Neural progenitor cell (in vitro differentiated cells): ENCODE data around the gene CTNNBIP1. TPM values are rescaled to one million over a fixed set of nuclear protein-coding genes. Genes with fewer than 3 reads are reported as not detected.

Experiments
- DNase-seq: peaks from one replicate; pipeline ENCODE4 v3.0.0-alpha.2; 2016; ENCODE audit warnings: low spot score
- H2AFZ ChIP-seq: fragments of 200-600 bp; sonication (generic); replicated peaks from 2 replicates; pipeline ENCODE4 v1.6.1; 2016; ENCODE audit warnings: antibody characterized with exemption
- H3F3A ChIP-seq: fragments of 200-600 bp; sonication (generic); 2 replicates; pipeline ENCODE4 v1.6.1; 2016; ENCODE audit warnings: antibody characterized with exemption, low read depth
- H3K27ac ChIP-seq: fragments of 200-600 bp; sonication (generic); 2 replicates; pipeline ENCODE4 v1.5.1; 2016; ENCODE audit warnings: mild to moderate bottlenecking
- H3K27me3 ChIP-seq: fragments of 200-600 bp; sonication (generic); 2 replicates; pipeline ENCODE4 v1.6.1; 2016; ENCODE audit warnings: mild to moderate bottlenecking, moderate library complexity
- H3K36me3 ChIP-seq: fragments of 200-600 bp; sonication (generic); 2 replicates; pipeline ENCODE4 v1.5.1; 2016
- H3K4me1 ChIP-seq: fragments of 200-600 bp; sonication (generic); 2 replicates; pipeline ENCODE4 v1.6.1; 2016; ENCODE audit warnings: mixed run types
- H3K4me2 ChIP-seq: fragments of 200-600 bp; sonication (generic); 2 replicates; pipeline ENCODE4 v1.6.1; 2016
- H3K4me3 ChIP-seq: fragments of 200-600 bp; sonication (generic); 2 replicates; pipeline ENCODE4 v1.5.1; 2016
- H3K79me2 ChIP-seq: fragments of 200-600 bp; sonication (generic); 2 replicates; pipeline ENCODE4 v1.6.1; 2016; ENCODE audit warnings: low read depth
- H3K9ac ChIP-seq: fragments of 200-600 bp; sonication (generic); 2 replicates; pipeline ENCODE4 v1.6.1; 2016
- H3K9me3 ChIP-seq: fragments of 200-600 bp; sonication (generic); 2 replicates; pipeline ENCODE4 v1.5.1; 2016; ENCODE audit warnings: low read depth
- H4K20me1 ChIP-seq: fragments of 200-600 bp; sonication (generic); 2 replicates; pipeline ENCODE4 v1.6.1; 2016; ENCODE audit warnings: low read depth
- H3K27ac Mint-ChIP-seq: 3 replicates; pipeline ENCODE4 v1.8.0; 2021; ENCODE audit warnings: mixed read lengths
- H3K27me3 Mint-ChIP-seq: 2 replicates; pipeline ENCODE4 v1.8.0; 2022; ENCODE audit warnings: low read depth, mild to moderate bottlenecking, inconsistent platforms, moderate library complexity, mixed read lengths; ENCODE audit not compliant: insufficient read depth
- H3K36me3 Mint-ChIP-seq: 3 replicates; pipeline ENCODE4 v1.8.0; 2021; ENCODE audit warnings: mixed read lengths
- H3K4me1 Mint-ChIP-seq: 3 replicates; pipeline ENCODE4 v1.8.0; 2021; ENCODE audit warnings: mixed read lengths
- H3K4me3 Mint-ChIP-seq: 3 replicates; pipeline ENCODE4 v1.8.0; 2021; ENCODE audit warnings: mild to moderate bottlenecking, moderate library complexity, mixed read lengths
- H3K9me3 Mint-ChIP-seq: 3 replicates; pipeline ENCODE4 v1.8.0; 2020; ENCODE audit warnings: mixed read lengths
- CTCF ChIP-seq: fragments of 200-600 bp; sonication (generic); IDR thresholded peaks from 2 replicates; pipeline ENCODE4 v1.5.1; 2017; ENCODE audit warnings: antibody characterized with exemption, mild to moderate bottlenecking
- EZH2 ChIP-seq: fragments of 200-600 bp; sonication (generic); IDR thresholded peaks from 2 replicates; pipeline ENCODE4 v1.6.1; 2017; ENCODE audit warnings: antibody characterized with exemption, mild to moderate bottlenecking, moderate library complexity
- EZH2phosphoT487 ChIP-seq: fragments of 200-600 bp; sonication (generic); IDR thresholded peaks from 2 replicates; pipeline ENCODE4 v1.6.1; 2017; ENCODE audit warnings: antibody characterized with exemption
- total RNA-seq: library from RNA; depleted of rRNA; stranded (reverse); fragments of >200 nt; gene quantifications from 2 replicates; pipeline ENCODE4 v1.2.3, GENCODE V29; 2015; ENCODE audit warnings: low replicate concordance

CTNNBIP1 gene
- total RNA-seq, 1 donor from 2014 or later = 68.8 TPM

- Histone ChIP-seq H3K9me3 (no peaks in the 10 kb centered on the region), H4K20me1 (no peaks in the 10 kb centered on the region), H3K36me3 (no peaks in the 10 kb centered on the region), H2AFZ (no peak overlapping the region), H3K4me1 (peaks cover 26% of the 10 kb centered on the region), H3K27me3 (no peaks in the 10 kb centered on the region), H3K9ac (no peak overlapping the region), H3F3A (peaks cover 29% of the 10 kb centered on the region), H3K4me3 (no peak overlapping the region), H3K4me2 (no peak overlapping the region), H3K27ac (no peak overlapping the region), H3K79me2 (no peaks in the 10 kb centered on the region)
- H3K4me1 Mint-ChIP-seq = peaks cover 17% of the 10 kb centered on the region
- DNase-seq = no peak
- H3K36me3 Mint-ChIP-seq = peaks cover 28% of the 10 kb centered on the region
- TF ChIP-seq EZH2 (no peak), EZH2phosphoT487 (no peak), CTCF (no peak)
- H3K27ac Mint-ChIP-seq = no peak overlapping the region
- H3K9me3 Mint-ChIP-seq = peaks cover 7% of the 10 kb centered on the region
- no peaks in the 10 kb centered on the region for H3K27me3 Mint-ChIP-seq
- no peak overlapping the region for H3K4me3 Mint-ChIP-seq
These were observed 54.9 kb downstream of the CTNNBIP1 start for GRCh38 chr1:9855186-9855585.

GRCh38 chr1:9853249-9853595 is 56.8 kb downstream of the CTNNBIP1 start:
- H3K4me1 ChIP-seq = peaks cover 18% of the 10 kb centered on the region
- H3K27me3 ChIP-seq = no peaks in the 10 kb centered on the region
- TF ChIP-seq CTCF = no peak
- TF ChIP-seq EZH2 = no peak
- no peak for TF ChIP-seq EZH2phosphoT487
- H2AFZ ChIP-seq = no peak overlapping the region
- no peak overlapping the region for H3K4me3 ChIP-seq
- H3K27ac ChIP-seq = no peak overlapping the region
- no peaks in the 10 kb centered on the region for H3K79me2 ChIP-seq
- no peak overlapping the region for H3K4me2 ChIP-seq
- H4K20me1 ChIP-seq = no peaks in the 10 kb centered on the region
- H3F3A ChIP-seq = peaks cover 24% of the 10 kb centered on the region
- no peak overlapping the region for H3K4me3 Mint-ChIP-seq
- H3K9ac ChIP-seq = no peak overlapping the region
- H3K4me1 Mint-ChIP-seq = peaks cover 15% of the 10 kb centered on the region
- H3K36me3 ChIP-seq = no peaks in the 10 kb centered on the region
- no peaks in the 10 kb centered on the region for H3K27me3 Mint-ChIP-seq
- peaks cover 7% of the 10 kb centered on the region for H3K9me3 Mint-ChIP-seq
- no peaks in the 10 kb centered on the region for H3K9me3 ChIP-seq
- H3K27ac Mint-ChIP-seq = no peak overlapping the region
- no peak for DNase-seq
- H3K36me3 Mint-ChIP-seq = peaks cover 23% of the 10 kb centered on the region

- peaks cover 19% of the 10 kb centered on the region for H3K4me1 Mint-ChIP-seq
- H2AFZ ChIP-seq = no peak overlapping the region
- H3K27ac Mint-ChIP-seq = peak overlapping the region; percentile 28
- peaks cover 7% of the 10 kb centered on the region for H3K9me3 Mint-ChIP-seq
- TF ChIP-seq EZH2 = no peak
- TF ChIP-seq CTCF = no peak
- no peak for TF ChIP-seq EZH2phosphoT487
- peaks cover 24% of the 10 kb centered on the region for H3F3A ChIP-seq
- no peak overlapping the region for H3K4me2 ChIP-seq
- no peaks in the 10 kb centered on the region for H3K27me3 ChIP-seq
- H3K36me3 ChIP-seq = no peaks in the 10 kb centered on the region
- H3K79me2 ChIP-seq = no peaks in the 10 kb centered on the region
- DNase-seq = no peak
- H3K36me3 Mint-ChIP-seq = peaks cover 17% of the 10 kb centered on the region
- H3K9ac ChIP-seq = no peak overlapping the region
- no peaks in the 10 kb centered on the region for H4K20me1 ChIP-seq
- H3K27ac ChIP-seq = no peak overlapping the region
- H3K4me3 Mint-ChIP-seq = no peak overlapping the region
- H3K27me3 Mint-ChIP-seq = no peaks in the 10 kb centered on the region
- H3K4me3 ChIP-seq = no peak overlapping the region
- H3K9me3 ChIP-seq = no peaks in the 10 kb centered on the region
- peaks cover 18% of the 10 kb centered on the region for H3K4me1 ChIP-seq
These were observed 57.4 kb downstream of the CTNNBIP1 start for GRCh38 chr1:9852410-9853248.
